HUES6 (cell line): Measurements from ENCODE around the gene SPRYD3.

Experiments
- H3K27ac ChIP-seq: 2 replicates; pipeline ENCODE4 v1.7.0; 2013; ENCODE audit warnings: low read depth, mild to moderate bottlenecking, low read length, inconsistent platforms
- H3K27me3 ChIP-seq: 2 replicates; pipeline ENCODE4 v1.6.1; 2013; ENCODE audit warnings: low read length; ENCODE audit not compliant: control insufficient read depth, insufficient read depth
- H3K36me3 ChIP-seq: 2 replicates; pipeline ENCODE4 v1.6.1; 2013; ENCODE audit warnings: low read length; ENCODE audit not compliant: control insufficient read depth, insufficient read depth
- H3K4me1 ChIP-seq: 2 replicates; pipeline ENCODE4 v1.6.1; 2013; ENCODE audit warnings: low read length; ENCODE audit not compliant: control insufficient read depth, insufficient read depth
- H3K4me3 ChIP-seq: 2 replicates; pipeline ENCODE4 v1.5.1; 2013; ENCODE audit warnings: low read depth, low read length
- H3K9ac ChIP-seq: one replicate; pipeline ENCODE4 v1.6.1; 2013; ENCODE audit warnings: mild to moderate bottlenecking, low read length
- H3K9me3 ChIP-seq: 2 replicates; pipeline ENCODE4 v1.6.1; 2013; ENCODE audit warnings: low read depth, low read length; ENCODE audit not compliant: control insufficient read depth, insufficient read depth

Gene SPRYD3

GRCh38 chr12:53093777-53094393 is 14.7 kb upstream of the SPRYD3 start:
- no peak overlapping the region for H3K27ac ChIP-seq

GRCh38 chr12:53091756-53092155 is 12.6 kb upstream of the SPRYD3 start:
- H3K9me3 ChIP-seq: no peaks in the 10 kb centered on the region
- H3K4me1 ChIP-seq: peaks cover 6% of the 10 kb centered on the region
- H3K36me3 ChIP-seq: no peaks in the 10 kb centered on the region
- H3K4me3 ChIP-seq: no peak overlapping the region
- peaks cover 22% of the 10 kb centered on the region for H3K27me3 ChIP-seq
- no peak overlapping the region for H3K9ac ChIP-seq
- H3K27ac ChIP-seq: no peak overlapping the region

More at GRCh38 chr12:53093777-53094393, 14.7 kb upstream of the SPRYD3 start:
- H3K9me3 ChIP-seq: no peaks in the 10 kb centered on the region
- H3K36me3 ChIP-seq: no peaks in the 10 kb centered on the region
- no peak overlapping the region for H3K4me3 ChIP-seq
- H3K9ac ChIP-seq: no peak overlapping the region
- peaks cover 16% of the 10 kb centered on the region for H3K4me1 ChIP-seq
- H3K27me3 ChIP-seq: peaks cover 35% of the 10 kb centered on the region

GRCh38 chr12:53090554-53090953 is 11.4 kb upstream of the SPRYD3 start:
- Histone ChIP-seq H3K4me3 (no peak overlapping the region), H3K27ac (no peak overlapping the region), H3K27me3 (peaks cover 16% of the 10 kb centered on the region; the same call in 1 of the 2 replicates), H3K4me1 (no peaks in the 10 kb centered on the region), H3K9ac (no peak overlapping the region), H3K9me3 (no peaks in the 10 kb centered on the region), H3K36me3 (no peaks in the 10 kb centered on the region)

- Histone ChIP-seq H3K27ac (no peak overlapping the region), H3K4me3 (no peak overlapping the region), H3K36me3 (no peaks in the 10 kb centered on the region), H3K4me1 (no peaks in the 10 kb centered on the region), H3K9me3 (no peaks in the 10 kb centered on the region), H3K9ac (no peak overlapping the region), H3K27me3 (peaks cover 16% of the 10 kb centered on the region; the same call in 1 of the 2 replicates)
Measured at GRCh38 chr12:53090105-53090504, 10.9 kb upstream of the SPRYD3 start.

- Histone ChIP-seq H3K4me3 (no peak overlapping the region), H3K36me3 (no peaks in the 10 kb centered on the region), H3K9me3 (no peaks in the 10 kb centered on the region), H3K4me1 (no peaks in the 10 kb centered on the region), H3K27ac (no peak overlapping the region), H3K27me3 (peaks cover 22% of the 10 kb centered on the region), H3K9ac (no peak overlapping the region)
Measured at GRCh38 chr12:53086361-53086760, 7.2 kb upstream of the SPRYD3 start.

GRCh38 chr12:53082637-53083175 is 3.5 kb upstream of the SPRYD3 start:
- Histone ChIP-seq H3K9me3 (no peaks in the 10 kb centered on the region), H3K4me3 (no peak overlapping the region), H3K27ac (no peak overlapping the region), H3K4me1 (peaks cover 9% of the 10 kb centered on the region), H3K36me3 (no peaks in the 10 kb centered on the region), H3K9ac (no peak overlapping the region), H3K27me3 (peaks cover 30% of the 10 kb centered on the region)

GRCh38 chr12:53078425-53079225 is 565 bp downstream of the SPRYD3 start:
- H3K4me1 ChIP-seq: peaks cover 9% of the 10 kb centered on the region
- H3K36me3 ChIP-seq: peaks cover 12% of the 10 kb centered on the region; the same call in 1 of the 2 replicates
- peak overlapping the region; percentile 47 for H3K9ac ChIP-seq
- peaks cover 21% of the 10 kb centered on the region for H3K27me3 ChIP-seq
- H3K27ac ChIP-seq: no peak overlapping the region
- peak overlapping the region; percentile 66 for H3K4me3 ChIP-seq
- H3K9me3 ChIP-seq: no peaks in the 10 kb centered on the region

GRCh38 chr12:53077030-53077429 is 2.2 kb downstream of the SPRYD3 start:
- H3K27ac ChIP-seq: no peak overlapping the region
- no peak overlapping the region for H3K9ac ChIP-seq
- no peak overlapping the region for H3K4me3 ChIP-seq
- peaks cover 18% of the 10 kb centered on the region for H3K27me3 ChIP-seq
- peaks cover 12% of the 10 kb centered on the region; the same call in 1 of the 2 replicates for H3K36me3 ChIP-seq
- H3K9me3 ChIP-seq: no peaks in the 10 kb centered on the region
- H3K4me1 ChIP-seq: peaks cover 18% of the 10 kb centered on the region

- H3K27me3 ChIP-seq: peaks cover 13% of the 10 kb centered on the region
- no peak overlapping the region for H3K27ac ChIP-seq
- H3K36me3 ChIP-seq: peaks cover 12% of the 10 kb centered on the region; the same call in 1 of the 2 replicates
- peaks cover 20% of the 10 kb centered on the region for H3K4me1 ChIP-seq
- no peak overlapping the region for H3K4me3 ChIP-seq
- no peaks in the 10 kb centered on the region for H3K9me3 ChIP-seq
- no peak overlapping the region for H3K9ac ChIP-seq
Measured at GRCh38 chr12:53076461-53076860, 2.7 kb downstream of the SPRYD3 start.

GRCh38 chr12:53074999-53075370 is 4.2 kb downstream of the SPRYD3 start:
- Histone ChIP-seq H3K9me3 (no peaks in the 10 kb centered on the region), H3K27me3 (no peaks in the 10 kb centered on the region), H3K4me1 (peaks cover 31% of the 10 kb centered on the region), H3K4me3 (no peak overlapping the region), H3K27ac (no peak overlapping the region), H3K9ac (no peak overlapping the region), H3K36me3 (peaks cover 12% of the 10 kb centered on the region; the same call in 1 of the 2 replicates)
